ENCODE data around the gene SEC14L1. TPM values are rescaled to one million over a fixed set of nuclear protein-coding genes. Genes with fewer than 3 reads are reported as not detected.

The SEC14L1 gene
- total RNA-seq, 4 donors from 2014 or later: 51.1 to 113 (median 81.7) TPM

- Histone ChIP-seq H3K27me3 (no peaks in the 10 kb centered on the region), H3K9me3 (no peaks in the 10 kb centered on the region), H3K4me1 (peaks cover 0 to 74% (median 38%) of the 10 kb centered on the region in 4 donors), H3K4me3 (no peak overlapping the region), H3K27ac (peak overlapping the region in 3 of 4 donors; percentile 22 to 84 (median 72)), H3K36me3 (peaks cover 0 to 93% (median 26%) of the 10 kb centered on the region in 3 donors)
- no peak for DNase-seq (ENCODE audit: low spot score in 2 of 2)
- WGBS, 2 donors: 59 to 68% methylated on average over 31 to 40 of the region's 40 CpGs
- TF ChIP-seq, protein P1, sequence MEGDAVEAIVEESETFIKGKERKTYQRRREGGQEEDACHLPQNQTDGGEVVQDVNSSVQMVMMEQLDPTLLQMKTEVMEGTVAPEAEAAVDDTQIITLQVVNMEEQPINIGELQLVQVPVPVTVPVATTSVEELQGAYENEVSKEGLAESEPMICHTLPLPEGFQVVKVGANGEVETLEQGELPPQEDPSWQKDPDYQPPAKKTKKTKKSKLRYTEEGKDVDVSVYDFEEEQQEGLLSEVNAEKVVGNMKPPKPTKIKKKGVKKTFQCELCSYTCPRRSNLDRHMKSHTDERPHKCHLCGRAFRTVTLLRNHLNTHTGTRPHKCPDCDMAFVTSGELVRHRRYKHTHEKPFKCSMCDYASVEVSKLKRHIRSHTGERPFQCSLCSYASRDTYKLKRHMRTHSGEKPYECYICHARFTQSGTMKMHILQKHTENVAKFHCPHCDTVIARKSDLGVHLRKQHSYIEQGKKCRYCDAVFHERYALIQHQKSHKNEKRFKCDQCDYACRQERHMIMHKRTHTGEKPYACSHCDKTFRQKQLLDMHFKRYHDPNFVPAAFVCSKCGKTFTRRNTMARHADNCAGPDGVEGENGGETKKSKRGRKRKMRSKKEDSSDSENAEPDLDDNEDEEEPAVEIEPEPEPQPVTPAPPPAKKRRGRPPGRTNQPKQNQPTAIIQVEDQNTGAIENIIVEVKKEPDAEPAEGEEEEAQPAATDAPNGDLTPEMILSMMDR (IDR thresholded peaks at IDR 0.05): no peak
- no peak for TF ChIP-seq EP300 (IDR thresholded peaks at IDR 0.05)
Observed at GRCh38 chr17:77212833-77213777, 72.3 kb downstream of the SEC14L1 start.

DNA sequence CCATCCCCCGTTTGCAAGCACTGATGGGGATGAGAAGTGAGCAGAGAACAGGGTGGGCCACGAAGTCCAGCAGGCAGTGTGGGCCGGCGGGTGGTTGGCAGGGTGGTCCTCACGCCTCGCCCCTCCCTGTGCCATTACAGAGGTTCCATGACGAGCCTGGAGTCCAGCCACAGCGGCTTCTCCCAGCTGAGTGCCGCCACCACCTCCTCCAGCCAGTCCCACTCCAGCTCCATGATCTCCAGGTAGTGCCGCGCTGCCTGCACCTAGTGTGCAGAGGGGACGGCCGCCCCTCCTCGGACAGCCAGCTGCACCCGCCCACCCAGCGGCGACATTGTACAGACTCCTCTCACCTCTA lies 73.0 kb downstream of the SEC14L1 start:
- no peak overlapping the region for H3K4me3 ChIP-seq
- H3K27me3 ChIP-seq: no peaks in the 10 kb centered on the region
- H3K9me3 ChIP-seq: no peaks in the 10 kb centered on the region
- H3K4me1 ChIP-seq: peaks cover 0 to 67% (median 36%) of the 10 kb centered on the region in 4 donors
- peak overlapping the region in 2 of 4 donors; percentile 72 to 84 for H3K27ac ChIP-seq
- WGBS, 2 donors: 75 to 81% methylated on average over 17 of the region's 17 CpGs
- H3K36me3 ChIP-seq: peaks cover 0 to 93% (median 26%) of the 10 kb centered on the region in 3 donors
- no peak for DNase-seq (ENCODE audit: low spot score in 2 of 2)
- TF ChIP-seq EP300 (IDR thresholded peaks at IDR 0.05): no peak
- TF ChIP-seq, protein P1 (IDR thresholded peaks at IDR 0.05): no peak
- TF ChIP-seq POLR2A (IDR thresholded peaks at IDR 0.05): no peak

DNA sequence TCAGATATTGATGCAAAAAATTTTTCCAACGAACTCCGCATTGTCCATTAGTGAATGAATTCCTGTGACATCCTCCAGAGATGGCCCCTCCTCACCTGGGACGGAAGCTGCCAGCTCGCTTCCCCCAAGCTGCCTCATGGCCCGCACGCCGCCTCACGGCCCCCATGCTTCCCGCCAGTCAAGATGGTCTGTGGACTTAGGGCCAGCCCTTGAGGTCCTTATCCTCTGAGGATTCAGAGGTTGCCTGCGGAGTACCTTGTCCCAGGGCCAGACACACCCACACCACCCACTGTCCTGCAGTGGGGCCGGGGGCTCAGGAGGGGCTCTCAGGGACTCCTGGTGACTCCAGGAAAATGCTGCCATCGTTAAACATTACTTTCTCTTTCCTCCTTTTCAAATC lies 73.6 kb downstream of the SEC14L1 start:
- 87 to 90% methylated on average over 12 of the region's 12 CpGs for WGBS, 2 donors
- H3K27me3 ChIP-seq: no peaks in the 10 kb centered on the region
- TF ChIP-seq EP300 (IDR thresholded peaks at IDR 0.05) (no peak), POLR2A (IDR thresholded peaks at IDR 0.05) (no peak)
- TF ChIP-seq, protein P1 (IDR thresholded peaks at IDR 0.05): no peak
- no peak for DNase-seq (ENCODE audit: low spot score in 2 of 2)
- no peak overlapping the region for H3K4me3 ChIP-seq
- H3K36me3 ChIP-seq: peaks cover 0 to 93% (median 26%) of the 10 kb centered on the region in 3 donors
- peak overlapping the region in 2 of 4 donors; percentile 63 to 84 for H3K27ac ChIP-seq
- H3K9me3 ChIP-seq: no peaks in the 10 kb centered on the region
- peaks cover 0 to 61% (median 33%) of the 10 kb centered on the region in 4 donors for H3K4me1 ChIP-seq

- Histone ChIP-seq H3K4me1 (peaks cover 0 to 57% (median 33%) of the 10 kb centered on the region in 4 donors), H3K4me3 (no peak overlapping the region), H3K27me3 (no peaks in the 10 kb centered on the region), H3K9me3 (no peaks in the 10 kb centered on the region), H3K36me3 (peaks cover 0 to 94% (median 26%) of the 10 kb centered on the region in 3 donors), H3K27ac (peak overlapping the region in 2 of 4 donors; percentile 63 to 84)
- DNase-seq (ENCODE audit: low spot score in 2 of 2): no peak
- TF ChIP-seq EP300 (IDR thresholded peaks at IDR 0.05): no peak
- TF ChIP-seq, protein P1 (IDR thresholded peaks at IDR 0.05): peak; percentile 27 to 74 (median 56)
- WGBS, 2 donors: 57 to 65% methylated on average over 11 of the region's 11 CpGs
Observed at GRCh38 chr17:77214743-77215142, 74.0 kb downstream of the SEC14L1 start.

DNA sequence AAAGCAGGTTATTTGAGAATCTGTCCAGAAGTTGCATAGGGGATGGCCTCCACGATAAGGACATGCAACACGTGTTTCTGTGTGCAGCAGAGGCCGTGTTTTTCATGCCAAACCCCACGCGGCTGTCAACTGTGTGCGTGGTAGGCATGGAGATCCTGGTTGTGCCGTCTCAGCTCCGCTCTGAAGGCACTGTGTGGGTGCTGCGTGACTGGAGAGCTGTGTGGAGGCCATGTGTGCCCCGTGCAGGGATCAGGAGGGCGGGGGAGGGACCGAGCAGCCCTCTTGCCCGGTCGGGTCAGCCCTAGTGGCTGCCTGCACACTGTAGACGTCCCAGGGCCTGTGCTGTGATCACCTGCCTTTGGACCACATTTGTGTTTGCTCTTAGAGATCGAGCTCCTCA lies 74.5 kb downstream of the SEC14L1 start:
- H3K4me3 ChIP-seq: no peak overlapping the region
- TF ChIP-seq, protein P1 (IDR thresholded peaks at IDR 0.05): no peak
- no peak for TF ChIP-seq POLR2A (IDR thresholded peaks at IDR 0.05)
- peak in 1 of 2 donors; percentile 67 for TF ChIP-seq EP300 (IDR thresholded peaks at IDR 0.05)
- H3K9me3 ChIP-seq: no peaks in the 10 kb centered on the region
- peak overlapping the region in 2 of 4 donors; percentile 63 to 84 for H3K27ac ChIP-seq
- H3K36me3 ChIP-seq: peaks cover 0 to 92% (median 23%) of the 10 kb centered on the region in 3 donors
- 64 to 69% methylated on average over 14 to 16 of the region's 16 CpGs for WGBS, 2 donors
- no peaks in the 10 kb centered on the region for H3K27me3 ChIP-seq
- peaks cover 0 to 52% (median 32%) of the 10 kb centered on the region in 4 donors for H3K4me1 ChIP-seq
- no peak for DNase-seq (ENCODE audit: low spot score in 2 of 2)
